NCI-H2171 (cell line): ENCODE data around the gene NIPA2.

Experiments
- DNase-seq: peaks from one replicate; lab custom pipeline; 2025; lab: John Stamatoyannopoulos, UW

Gene NIPA2

DNA sequence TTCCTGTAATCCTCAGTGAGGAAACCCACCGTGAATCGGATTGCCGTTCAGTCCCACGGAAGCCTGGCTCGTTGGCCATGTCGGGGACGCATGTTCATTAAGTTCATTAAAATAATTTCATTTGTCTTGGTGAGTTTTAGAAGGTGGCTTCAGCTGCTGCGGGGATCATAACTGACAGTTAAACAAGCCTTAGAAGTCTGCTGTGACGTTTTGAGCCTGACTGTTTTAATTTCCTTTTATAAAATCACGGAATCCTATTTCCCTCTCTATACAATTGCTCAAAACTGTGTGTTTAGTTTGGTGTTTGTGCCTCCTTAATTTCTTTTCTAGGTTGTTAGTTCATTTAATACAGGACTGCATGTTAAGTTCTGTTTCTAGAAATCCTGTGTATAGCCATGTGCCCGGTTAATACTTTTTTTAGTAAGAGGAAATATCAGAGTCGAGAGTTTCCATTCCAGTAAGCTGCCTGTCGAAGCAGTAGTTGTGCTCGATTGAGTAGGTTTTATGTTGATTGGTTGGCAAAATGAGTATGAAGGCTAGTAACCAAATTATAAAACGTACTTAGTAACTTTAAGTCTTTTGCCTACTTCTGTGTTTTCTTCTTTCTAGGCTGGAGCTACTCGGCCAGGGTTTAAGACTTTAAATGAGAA, 705 bp downstream of the NIPA2 start:
- no peak for DNase-seq

DNA sequence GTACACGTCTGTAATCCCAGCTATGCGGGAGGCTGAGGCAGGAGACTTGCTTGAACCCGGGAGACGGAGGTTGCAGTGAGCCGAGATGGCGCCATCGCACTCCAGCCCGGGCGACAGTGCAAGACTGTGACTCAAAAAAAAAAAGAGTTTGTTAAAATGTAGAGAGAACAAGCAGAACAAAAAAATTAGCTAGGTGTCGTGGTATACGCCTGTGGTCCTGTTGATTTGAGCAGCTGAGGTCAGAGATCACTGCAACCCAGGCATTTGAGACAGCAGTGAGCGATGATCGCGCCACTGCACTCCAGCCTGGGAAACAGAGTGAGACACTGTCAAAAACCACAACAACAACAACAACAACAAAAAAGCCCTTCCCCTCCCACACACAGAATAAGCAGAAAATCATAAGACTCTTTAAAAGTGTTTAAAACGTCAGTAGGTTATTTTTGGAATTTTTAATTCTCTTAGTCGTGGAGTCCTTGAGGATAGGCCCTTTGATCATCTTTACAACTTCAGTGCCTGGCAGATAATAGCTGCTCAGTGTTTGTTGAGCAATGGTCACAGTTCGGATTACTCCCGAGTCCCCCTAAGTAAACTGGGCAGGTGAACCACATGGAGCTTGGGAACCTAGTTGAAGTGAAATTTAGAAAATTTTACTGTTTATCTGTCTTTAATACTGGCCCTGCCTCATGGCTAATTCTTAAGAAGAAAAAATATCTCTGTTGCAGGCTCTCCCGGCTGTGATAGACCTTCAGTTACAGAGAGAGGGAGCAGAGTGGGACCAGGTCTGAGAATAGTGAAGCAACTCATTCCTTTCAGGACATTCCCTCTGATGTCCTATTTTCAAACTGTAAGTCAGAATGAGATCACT, 6.2 kb downstream of the NIPA2 start:
- no peak for DNase-seq

DNA sequence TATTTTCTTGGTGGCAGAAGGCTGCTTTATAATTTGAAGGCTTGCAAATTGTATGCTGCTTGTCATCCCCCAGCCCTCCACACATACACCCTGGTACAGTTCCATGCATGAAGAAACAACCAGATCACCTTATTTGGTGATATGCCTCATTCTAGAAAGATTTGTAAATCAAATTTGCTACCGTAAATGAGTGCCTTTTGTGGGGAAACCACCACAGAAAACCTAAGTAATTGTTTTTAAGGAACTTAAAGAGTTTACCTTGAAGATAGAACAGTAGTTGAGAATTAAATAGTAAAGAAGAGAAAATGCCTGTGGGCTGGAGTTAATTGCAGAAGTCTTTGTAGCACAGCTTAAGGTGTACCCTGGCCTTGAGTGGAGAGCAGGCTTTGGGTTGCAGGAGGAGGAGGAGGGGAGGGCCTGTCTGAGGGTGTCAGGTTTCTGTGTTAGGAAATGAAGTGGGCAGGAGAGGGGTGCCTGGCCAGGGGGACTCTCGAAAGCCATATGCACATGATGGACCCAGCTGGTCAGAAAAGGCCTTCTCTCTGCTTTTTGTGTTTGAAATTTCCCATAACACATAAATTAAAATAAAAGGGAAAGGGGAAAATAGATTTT, 6.9 kb downstream of the NIPA2 start:
- no peak for DNase-seq

DNA sequence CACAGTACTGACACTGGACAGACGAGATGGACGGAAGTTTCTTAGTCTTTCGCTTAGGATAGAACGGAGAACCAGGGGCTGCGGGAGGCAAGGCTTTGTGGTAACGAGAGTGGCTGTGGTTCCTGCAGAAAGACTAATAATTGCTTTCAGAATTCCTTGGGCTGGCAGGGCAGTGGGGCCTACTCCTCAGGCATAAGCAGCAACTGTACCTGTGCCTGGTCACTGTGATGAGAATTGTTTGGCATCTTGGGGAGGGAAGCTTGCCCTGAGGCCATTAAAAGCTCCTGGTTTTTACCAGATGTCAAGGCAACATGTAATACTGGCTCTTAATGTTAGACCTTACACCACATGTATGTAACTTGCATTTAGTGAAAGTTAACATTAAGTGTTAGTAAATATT, 7.6 kb downstream of the NIPA2 start:
- DNase-seq: no peak

DNA sequence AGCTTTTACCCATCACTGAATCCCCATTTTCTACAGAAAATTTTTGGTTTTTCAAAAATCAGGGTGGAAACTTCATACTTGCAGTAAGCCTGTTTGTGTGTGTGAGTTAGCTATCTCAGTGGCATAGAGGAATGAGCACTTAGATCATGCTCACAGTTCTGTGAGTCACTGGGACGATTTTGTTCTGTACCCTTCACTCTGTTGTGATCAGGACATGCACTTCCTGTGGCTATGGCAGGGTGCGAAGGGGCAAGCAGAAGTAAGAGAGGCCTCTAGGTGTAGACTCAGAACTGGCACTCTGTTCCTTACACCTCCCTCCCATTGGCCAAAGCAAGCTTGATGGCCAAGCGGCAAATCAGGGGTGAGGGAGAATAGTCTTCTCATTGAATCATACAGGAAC, 11.6 kb downstream of the NIPA2 start:
- no peak for DNase-seq

DNA sequence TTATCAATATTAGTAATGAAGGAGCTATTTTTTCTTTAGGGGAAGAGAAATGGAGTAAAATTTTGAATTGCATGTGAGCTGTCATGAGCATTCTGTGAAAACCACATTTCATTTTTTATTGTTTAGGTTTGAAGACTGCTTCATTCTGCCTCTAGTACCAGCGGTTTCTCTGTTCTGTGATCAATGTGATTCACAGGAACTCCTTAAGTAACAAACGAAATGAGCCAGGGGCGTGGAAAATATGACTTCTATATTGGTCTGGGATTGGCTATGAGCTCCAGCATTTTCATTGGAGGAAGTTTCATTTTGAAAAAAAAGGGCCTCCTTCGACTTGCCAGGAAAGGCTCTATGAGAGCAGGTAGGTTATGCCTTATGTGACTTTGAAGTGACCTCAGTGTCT, 13.0 kb downstream of the NIPA2 start:
- no peak for DNase-seq

DNA sequence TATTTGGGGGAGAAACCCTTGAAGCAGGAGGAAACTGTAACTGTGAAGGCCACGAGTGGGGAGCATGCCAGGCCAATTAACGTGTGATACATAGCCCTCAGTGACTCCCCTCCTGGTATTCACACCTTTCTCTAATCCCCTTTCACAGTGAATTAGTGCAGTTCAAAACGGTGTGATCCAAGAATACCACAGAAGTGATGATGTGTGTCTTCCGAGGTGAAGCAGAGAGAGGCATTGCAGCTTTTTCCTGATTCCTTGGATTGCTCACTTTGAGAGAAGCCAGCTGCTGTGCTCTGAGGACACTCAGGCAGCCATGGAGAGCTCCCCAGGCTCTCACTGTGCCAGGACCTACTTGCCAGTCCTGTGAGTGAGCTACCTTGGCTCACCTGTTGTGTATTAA, 17.3 kb downstream of the NIPA2 start:
- DNase-seq: no peak

DNA sequence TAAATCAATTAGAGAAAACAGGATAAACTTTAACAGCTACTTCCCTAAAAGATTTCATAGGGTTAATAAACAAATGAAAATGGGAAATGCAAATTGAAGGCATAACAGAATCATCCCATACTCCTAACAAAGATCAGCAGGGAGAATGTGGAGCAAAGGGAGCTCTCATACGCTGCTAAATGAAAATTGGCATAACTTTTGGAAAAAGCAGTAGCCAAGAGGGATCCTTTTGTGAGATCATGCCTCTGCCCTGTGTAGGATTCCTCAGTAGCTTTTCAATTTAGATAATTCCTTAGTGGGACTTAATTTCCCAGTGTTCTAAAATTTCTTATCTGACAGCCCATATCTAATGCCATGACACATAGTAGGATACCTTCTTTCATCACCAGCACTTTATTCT, 18.2 kb downstream of the NIPA2 start:
- DNase-seq: no peak

DNA sequence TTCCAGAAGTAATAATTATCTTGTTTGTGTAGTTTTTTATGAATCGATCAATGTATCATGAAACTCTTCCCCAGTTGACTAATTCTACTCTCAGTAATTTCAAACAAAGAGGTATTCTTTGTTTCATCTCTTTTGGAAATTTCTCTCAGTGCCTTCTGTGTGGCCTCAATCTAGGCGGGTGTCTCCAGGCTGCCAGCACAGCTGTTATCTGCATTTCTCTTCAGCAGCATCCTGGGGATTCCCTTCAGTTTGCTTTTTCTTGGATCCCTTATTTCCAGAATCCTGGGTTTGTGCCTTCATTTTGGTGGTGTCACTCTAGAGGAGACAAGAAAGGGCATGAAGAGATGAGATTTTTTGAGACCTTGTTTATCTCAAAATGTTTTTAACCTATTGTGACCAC, 22.7 kb downstream of the NIPA2 start:
- no peak for DNase-seq

DNA sequence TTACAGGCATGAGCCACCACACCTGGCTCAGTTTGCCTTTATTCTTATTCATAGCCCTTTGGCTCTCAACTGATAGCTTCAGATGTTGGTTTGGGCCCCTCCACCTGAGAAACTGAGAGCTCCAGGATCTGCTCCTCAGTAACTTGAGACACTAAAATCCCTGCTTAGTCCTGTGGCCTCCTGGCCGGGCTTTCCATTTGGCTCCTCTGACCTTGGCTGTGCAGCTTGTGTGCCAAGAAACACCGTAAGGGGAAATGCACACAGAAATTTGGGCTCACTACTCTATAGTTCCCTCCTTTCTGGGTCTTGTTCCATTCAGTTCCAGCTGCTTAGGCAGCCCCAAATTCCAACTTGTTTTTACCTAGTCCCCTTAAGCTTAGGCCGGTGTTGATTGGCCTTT, 24.9 kb downstream of the NIPA2 start:
- no peak for DNase-seq

DNA sequence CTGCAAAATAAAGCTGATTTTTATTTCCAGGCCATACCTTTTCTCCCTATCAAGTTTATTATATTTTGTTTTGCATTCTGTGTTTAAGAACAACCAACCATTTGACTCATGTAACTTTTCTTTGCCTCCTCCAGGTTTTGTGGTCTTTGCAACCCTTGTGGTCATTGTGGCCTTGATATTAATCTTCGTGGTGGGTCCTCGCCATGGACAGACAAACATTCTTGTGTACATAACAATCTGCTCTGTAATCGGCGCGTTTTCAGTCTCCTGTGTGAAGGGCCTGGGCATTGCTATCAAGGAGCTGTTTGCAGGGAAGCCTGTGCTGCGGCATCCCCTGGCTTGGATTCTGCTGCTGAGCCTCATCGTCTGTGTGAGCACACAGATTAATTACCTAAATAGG, 27.6 kb downstream of the NIPA2 start:
- no peak for DNase-seq

DNA sequence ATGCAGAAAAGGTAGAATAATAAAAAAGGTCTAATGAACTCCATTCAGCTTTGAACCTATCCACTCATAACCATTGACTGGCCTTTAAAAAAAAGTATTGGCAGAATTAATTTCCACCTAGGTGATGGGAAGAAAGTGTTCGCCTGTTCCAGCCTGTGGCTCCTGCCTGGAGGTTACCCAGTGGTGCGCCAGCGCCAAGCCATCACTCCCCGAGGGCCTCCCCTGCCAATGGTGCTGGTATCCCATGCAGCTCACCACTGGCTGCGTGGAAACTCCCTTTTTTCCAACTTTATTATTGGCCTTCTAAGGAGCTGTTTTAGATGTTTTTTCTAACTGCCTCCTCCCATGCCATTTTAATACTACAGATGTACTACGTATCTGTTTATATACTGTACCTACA, 29.4 kb downstream of the NIPA2 start:
- no peak for DNase-seq

DNA sequence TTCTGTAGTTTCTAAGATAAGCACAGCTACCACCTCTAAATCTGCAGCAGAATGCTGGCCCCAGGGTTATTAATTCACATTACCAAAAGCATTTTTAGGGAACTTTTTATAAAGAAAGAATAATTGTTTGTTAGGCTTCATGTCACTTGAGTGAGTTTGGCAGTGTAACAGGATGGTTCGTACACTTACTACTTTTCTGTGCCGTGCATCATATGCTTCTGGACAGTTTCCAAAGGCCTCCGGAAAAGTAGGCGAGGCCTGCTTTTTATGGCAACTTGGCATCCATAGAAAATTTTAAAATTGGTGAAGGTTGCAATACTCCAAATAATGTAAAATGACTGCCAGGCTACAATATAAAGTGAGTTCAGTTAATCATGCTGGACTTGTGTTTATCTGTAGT, 30.0 kb downstream of the NIPA2 start:
- DNase-seq: no peak

DNA sequence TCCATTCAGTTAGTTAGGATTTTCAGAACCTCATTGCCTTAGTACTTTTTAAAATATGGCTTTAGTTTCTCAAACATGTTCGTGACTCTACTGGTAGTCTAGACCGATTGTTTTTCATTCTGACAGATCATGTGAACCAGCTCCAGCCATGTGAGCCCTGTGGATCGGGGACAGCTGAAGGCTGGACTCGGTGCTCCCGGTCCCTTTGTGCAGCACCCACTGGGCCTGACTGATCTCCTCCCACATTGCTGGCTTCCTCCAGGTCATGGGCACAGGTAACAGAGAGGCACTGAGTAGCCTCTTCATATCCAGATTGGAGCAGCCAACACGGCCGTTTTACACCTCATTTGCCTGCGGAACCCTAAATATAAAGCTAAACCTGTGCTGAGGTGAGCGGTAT, 30.5 kb downstream of the NIPA2 start:
- no peak for DNase-seq

DNA sequence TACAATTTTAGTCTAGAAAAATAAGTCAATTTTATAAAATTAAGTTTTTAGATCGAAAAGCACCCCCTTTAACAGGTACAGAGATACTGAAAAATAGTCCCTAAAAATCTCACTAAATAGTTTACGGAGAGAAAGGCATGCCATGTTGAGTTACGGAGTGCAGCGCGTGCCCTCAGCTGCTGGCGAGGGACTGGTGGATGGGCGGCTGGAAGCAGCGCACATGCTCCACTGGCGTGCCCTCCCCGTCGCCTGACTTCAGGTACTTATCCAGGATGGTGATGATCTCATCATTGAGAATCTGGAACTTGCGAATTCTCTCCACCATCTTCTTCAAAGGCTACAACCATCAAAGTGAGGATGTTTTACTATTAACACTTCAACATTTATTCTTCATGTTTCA, 31.4 kb downstream of the NIPA2 start:
- DNase-seq: no peak

DNA sequence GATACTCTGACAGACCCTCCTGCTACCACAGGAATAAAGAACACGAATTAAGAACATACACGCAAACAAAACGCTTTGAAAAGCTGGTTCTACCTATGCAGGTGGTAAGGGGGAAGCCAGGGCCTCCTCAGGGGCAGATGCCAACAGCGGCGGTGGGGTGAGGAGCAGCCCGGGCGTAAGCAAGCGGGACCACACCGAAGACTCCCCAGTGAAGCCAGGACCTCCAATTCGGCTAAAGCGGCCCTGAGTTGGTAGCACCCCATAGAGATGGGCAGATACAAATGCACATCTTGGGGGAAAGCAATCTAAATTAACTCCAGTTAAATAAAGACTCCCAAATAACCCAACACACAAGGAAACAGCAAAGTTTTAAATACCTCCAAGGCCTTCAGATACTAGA, 32.4 kb downstream of the NIPA2 start:
- no peak for DNase-seq

DNA sequence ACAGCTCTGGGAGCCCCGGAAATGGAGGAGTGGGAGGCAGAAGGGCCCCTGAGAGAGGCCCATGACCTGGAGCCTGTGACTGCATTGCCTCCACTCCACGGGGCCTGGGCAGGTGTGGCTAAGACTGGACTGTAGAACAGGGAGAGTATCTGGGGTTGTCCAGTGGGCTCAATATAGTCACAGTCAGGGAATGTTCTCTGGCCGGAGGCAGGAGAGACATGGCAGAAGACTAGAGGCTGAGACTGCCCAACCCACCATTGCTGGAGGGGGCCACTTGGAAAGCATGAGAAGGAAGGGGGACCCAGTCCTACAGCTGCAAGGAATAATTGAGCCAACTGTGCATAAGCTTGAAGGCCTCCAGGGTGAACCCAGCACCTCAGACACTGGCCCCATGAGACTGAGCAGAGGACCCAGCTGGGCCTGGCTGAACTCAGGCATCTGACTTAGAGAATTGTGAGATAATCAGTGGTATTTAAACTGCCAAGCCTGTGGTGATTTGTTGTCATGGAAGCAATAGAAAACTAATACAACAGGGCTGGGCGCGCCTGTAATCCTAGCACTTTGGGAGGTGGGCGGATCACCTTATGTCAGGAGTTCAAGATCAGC, 33.1 kb downstream of the NIPA2 start:
- no peak for DNase-seq

DNA sequence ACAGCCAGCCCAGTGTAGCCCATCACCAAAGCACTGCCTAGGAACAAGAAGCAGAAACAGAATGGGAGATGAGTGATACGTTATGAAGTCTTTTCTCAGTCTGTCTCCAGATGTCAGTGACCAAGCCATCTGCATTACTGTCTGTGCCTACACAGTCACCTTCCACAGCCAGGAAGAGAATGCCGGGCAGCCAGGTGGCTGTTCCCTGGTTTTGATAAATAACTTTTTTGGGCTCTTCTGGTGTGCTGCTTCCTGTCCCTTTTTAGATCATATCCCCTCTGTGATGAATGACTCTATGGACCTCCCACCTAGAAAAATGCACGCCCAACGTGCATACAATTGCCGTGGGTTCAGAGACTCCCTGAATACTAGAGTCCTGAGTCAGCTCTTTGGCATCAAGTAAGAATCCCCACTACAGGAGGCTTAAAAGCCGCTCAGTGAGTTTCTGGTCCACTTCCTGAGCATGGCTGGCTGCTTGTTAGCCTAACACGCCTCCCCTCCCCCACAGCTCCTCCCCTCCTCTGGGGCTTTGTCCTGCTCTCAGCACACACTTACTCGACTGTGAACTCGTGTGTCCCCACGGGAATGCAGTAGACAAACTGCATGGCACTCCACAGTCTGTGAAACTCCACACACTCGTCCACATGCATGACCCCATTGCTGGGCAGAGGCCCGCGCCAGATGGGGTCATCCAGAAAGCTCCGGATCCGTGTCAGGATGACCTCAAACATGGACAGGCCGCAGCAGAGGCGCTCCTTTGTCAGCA, 34.7 kb downstream of the NIPA2 start:
- no peak for DNase-seq

DNA sequence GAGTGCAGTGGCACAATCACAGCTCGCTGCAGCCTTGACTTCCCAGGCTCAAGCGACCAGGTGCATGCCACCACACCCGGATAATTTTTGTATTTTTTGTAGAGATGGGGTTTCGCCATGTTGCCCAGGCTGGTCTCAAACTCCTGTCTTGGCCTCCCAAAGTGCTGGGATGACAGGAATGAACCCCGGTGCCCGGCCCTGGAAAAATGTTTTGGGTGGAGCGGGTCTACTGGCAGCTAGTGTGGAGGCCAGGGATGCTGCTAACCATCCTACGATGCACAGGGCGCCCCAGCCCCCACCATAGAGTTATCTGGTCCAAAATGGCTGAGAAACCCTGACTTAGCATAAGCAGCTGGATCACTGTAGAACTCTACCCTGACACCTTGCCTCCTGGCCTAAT, 35.4 kb downstream of the NIPA2 start:
- DNase-seq: no peak

DNA sequence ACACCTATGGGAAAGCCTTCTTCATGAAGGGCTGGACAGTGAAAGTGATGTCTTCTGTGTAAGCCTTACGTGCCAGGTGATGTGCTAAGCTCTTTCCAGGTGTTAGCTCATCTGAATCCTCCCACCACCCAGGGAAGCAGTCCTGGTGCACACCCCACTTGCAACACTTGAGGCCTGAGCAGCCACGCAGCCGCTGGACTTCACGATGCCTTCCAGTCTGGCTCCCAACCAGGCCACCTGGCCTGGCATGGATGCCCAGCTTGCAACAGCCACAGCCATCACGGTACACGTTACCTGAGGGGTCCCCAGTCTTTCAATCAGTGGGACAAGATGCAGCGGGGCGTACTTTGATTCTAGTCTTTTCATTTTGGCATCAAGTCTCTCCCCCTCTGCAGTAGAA, 35.8 kb downstream of the NIPA2 start:
- DNase-seq: no peak

DNA sequence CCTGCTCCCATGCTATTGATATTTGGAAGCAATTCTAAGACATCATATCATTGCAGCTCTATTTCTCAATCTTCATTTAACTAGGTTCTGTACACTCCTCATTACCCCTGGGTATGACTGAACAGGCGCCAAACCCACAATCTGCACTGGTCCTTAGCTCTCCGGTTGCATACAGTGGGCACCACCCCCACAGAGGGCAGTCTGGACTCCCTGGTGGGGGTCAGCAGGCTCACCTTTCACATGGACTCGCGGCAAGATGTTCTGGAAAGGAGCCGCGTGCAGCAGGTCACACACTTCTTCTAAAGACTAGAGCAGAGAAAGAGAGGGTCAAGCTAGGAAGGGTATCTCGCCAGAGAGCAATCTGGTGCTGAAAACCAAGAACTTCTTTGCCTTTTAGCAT, 36.5 kb downstream of the NIPA2 start:
- DNase-seq: no peak

DNA sequence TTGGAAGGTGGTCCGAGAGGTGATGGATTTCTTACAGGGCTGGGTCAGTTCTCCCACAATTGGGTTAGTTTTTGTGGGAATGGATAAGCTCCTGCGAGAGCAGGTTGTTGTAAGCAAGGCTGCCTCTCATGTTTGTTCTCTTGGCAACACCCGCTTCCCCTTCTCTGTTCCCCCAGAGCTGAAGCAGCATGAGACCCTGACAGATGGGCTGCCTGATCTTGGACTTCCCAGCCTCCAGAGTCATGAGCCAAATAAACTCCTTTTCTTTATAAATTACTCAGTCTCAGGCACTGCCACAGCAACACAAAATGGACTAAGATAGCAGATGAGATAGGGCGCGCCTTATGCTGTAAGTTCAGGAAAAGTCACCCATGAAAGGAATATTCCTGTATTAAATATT, 38.7 kb downstream of the NIPA2 start:
- no peak for DNase-seq
